ENCODE measurements around the gene SLC9A5. TPM values are rescaled to one million over a fixed set of nuclear protein-coding genes. Genes with fewer than 3 reads are reported as not detected.
A peak's percentile ranks its signal among the peaks of the same experiment; 100 is the strongest.

The SLC9A5 gene
- total RNA-seq, 1 experiment from 2014 or later = 10.3 TPM

DNA sequence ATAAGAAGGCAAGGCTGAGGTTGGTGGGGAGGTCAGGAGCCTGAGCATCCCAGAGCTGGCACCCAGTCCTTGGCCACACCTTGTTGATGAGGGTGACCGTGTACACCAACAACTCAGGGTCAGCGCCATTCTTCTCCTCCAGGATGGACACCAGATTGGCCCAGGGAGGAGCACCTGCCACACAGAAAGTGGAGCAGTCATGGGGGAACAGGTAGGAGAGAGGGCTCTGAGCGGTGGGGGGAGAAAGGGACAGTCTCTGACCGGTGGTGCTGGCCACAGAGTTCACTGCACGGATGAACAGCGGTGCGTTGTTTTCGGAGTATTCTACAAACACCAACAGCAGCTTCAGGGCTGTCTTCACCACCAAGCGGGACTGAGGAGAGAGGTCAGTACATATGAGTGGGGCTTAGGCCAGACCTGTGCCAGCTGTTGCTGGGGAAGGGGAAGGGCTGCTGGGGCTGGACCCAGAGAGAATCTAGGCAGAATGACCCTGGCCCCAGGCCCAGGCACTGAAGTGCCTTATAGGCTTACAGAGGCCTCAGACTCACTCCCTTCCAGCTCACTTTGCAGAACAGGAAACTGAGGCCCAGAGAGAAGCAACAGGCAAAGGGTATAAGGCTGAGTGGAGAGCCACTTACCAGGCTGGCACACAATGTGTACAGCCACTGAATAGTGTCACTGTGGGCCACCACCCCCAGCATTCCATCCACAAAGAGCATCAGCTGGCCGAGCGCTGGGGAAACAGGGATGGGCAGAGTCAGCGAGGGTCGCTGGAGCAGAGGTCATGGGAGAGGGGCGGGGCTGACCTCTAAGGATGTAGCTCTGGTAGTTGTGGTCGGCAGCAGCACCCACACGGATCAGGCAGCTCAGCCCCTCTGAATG lies 11.1 kb upstream of the SLC9A5 start:
- CTCF ChIA-PET = interaction anchor here (1.0 to 2.4 kb wide), 10 partner anchors 9 to 277 kb away, joined by 4 to 41 read pairs (median 10); partner anchors contain the start of genes CES3, ELMO3, FHOD1 and TMEM208
- TF ChIP-seq, protein P1, sequence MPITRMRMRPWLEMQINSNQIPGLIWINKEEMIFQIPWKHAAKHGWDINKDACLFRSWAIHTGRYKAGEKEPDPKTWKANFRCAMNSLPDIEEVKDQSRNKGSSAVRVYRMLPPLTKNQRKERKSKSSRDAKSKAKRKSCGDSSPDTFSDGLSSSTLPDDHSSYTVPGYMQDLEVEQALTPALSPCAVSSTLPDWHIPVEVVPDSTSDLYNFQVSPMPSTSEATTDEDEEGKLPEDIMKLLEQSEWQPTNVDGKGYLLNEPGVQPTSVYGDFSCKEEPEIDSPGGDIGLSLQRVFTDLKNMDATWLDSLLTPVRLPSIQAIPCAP (CRISPR knock-in tag; IDR thresholded peaks at IDR 0.05) = no peak
- TF ChIP-seq FOXP1 (CRISPR knock-in tag; IDR thresholded peaks at IDR 0.05; ENCODE audit: borderline replicate concordance) (no peak), GABPB1 (CRISPR knock-in tag; IDR thresholded peaks at IDR 0.05) (no peak), EMX1 (CRISPR knock-in tag; IDR thresholded peaks at IDR 0.05) (no peak), NFATC4 (CRISPR knock-in tag; IDR thresholded peaks at IDR 0.05) (no peak), AFF4 (CRISPR knock-in tag; IDR thresholded peaks at IDR 0.05; ENCODE audit: borderline replicate concordance) (no peak), ATF1 (CRISPR knock-in tag; IDR thresholded peaks at IDR 0.05) (no peak)
- TF ChIP-seq, protein P2, sequence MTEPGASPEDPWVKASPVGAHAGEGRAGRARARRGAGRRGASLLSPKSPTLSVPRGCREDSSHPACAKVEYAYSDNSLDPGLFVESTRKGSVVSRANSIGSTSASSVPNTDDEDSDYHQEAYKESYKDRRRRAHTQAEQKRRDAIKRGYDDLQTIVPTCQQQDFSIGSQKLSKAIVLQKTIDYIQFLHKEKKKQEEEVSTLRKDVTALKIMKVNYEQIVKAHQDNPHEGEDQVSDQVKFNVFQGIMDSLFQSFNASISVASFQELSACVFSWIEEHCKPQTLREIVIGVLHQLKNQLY (CRISPR knock-in tag; IDR thresholded peaks at IDR 0.05) = no peak
- no peak for ATAC-seq
- peaks cover 29% of the 10 kb centered on the region for H3K36me3 Mint-ChIP-seq
- H3K9me3 Mint-ChIP-seq = no peaks in the 10 kb centered on the region
- H3K27me3 Mint-ChIP-seq (ENCODE audit: low read depth) = no peaks in the 10 kb centered on the region
- no peak overlapping the region; the same call in 1 of the 2 replicates for H3K4me3 Mint-ChIP-seq
- no peak for DNase-seq (ENCODE audit: low spot score)
- POLR2A ChIA-PET = interaction anchor here (1.4 to 3.4 kb wide), 3 partner anchors 9 to 10 kb away, joined by 4 to 26 read pairs (median 25); partner anchors contain the start of genes FHOD1 and TMEM208
- H3K4me1 Mint-ChIP-seq = peaks cover 21% of the 10 kb centered on the region
- peak overlapping the region; percentile 78; the same call in 1 of the 2 replicates for H3K27ac Mint-ChIP-seq

DNA sequence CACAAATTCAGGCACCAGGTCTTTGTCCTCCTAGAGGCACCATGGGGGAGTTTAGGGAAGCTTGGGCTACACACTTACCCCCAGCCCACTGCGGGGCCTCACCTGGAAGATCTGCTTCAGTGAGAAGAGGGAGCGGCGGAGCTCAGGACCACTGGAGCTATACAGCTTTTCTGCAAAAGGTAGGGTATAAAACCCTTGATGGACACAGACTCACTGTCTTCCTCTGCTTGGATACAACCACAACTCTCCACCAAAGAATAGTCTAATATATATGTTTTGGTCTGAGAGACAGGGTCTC lies 10.6 kb upstream of the SLC9A5 start:
- H3K4me3 Mint-ChIP-seq = no peak overlapping the region
- peaks cover 22% of the 10 kb centered on the region for H3K4me1 Mint-ChIP-seq
- no peak overlapping the region for H3K27ac Mint-ChIP-seq
- no peak for ATAC-seq
- no peaks in the 10 kb centered on the region for H3K27me3 Mint-ChIP-seq (ENCODE audit: low read depth)
- ChIA-PET POLR2A (interaction anchor here (1.9 to 3.4 kb wide), 2 partner anchors 9 to 11 kb away, joined by 4 to 26 read pairs; partner anchors contain the start of genes FHOD1 and TMEM208), CTCF (interaction anchor here (1.4 to 1.6 kb wide), 2 partner anchors 8 to 86 kb away, joined by 4 to 10 read pairs; no protein-coding TSS in a partner anchor)
- DNase-seq (ENCODE audit: low spot score) = no peak
- H3K36me3 Mint-ChIP-seq = peaks cover 28% of the 10 kb centered on the region
- no peaks in the 10 kb centered on the region for H3K9me3 Mint-ChIP-seq
- TF ChIP-seq NFYB (CRISPR knock-in tag; conservative IDR thresholded peaks at IDR 0.05; ENCODE audit: low read depth) (no peak), AR (CRISPR knock-in tag; IDR thresholded peaks at IDR 0.05) (no peak), ZNF263 (CRISPR knock-in tag; IDR thresholded peaks at IDR 0.05; ENCODE audit: low read depth) (no peak), ZNF121 (CRISPR knock-in tag; IDR thresholded peaks at IDR 0.05) (no peak), TCF7 (CRISPR knock-in tag; IDR thresholded peaks at IDR 0.05; ENCODE audit: low read depth) (no peak), OVOL2 (CRISPR knock-in tag; IDR thresholded peaks at IDR 0.05; ENCODE audit: borderline replicate concordance) (no peak), ZNF219 (CRISPR knock-in tag; IDR thresholded peaks at IDR 0.05; ENCODE audit: borderline replicate concordance) (no peak), ZNF671 (CRISPR knock-in tag; IDR thresholded peaks at IDR 0.05) (no peak), ZSCAN18 (CRISPR knock-in tag; IDR thresholded peaks at IDR 0.05) (no peak), TP53 (CRISPR knock-in tag; IDR thresholded peaks at IDR 0.05) (no peak), GTF2I (CRISPR knock-in tag; conservative IDR thresholded peaks at IDR 0.05) (no peak), SMAD4 (CRISPR knock-in tag; IDR thresholded peaks at IDR 0.05) (no peak)
- TF ChIP-seq, protein P3, sequence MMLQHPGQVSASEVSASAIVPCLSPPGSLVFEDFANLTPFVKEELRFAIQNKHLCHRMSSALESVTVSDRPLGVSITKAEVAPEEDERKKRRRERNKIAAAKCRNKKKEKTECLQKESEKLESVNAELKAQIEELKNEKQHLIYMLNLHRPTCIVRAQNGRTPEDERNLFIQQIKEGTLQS (CRISPR knock-in tag; conservative IDR thresholded peaks at IDR 0.05) = no peak
- TF ChIP-seq, protein P4, sequence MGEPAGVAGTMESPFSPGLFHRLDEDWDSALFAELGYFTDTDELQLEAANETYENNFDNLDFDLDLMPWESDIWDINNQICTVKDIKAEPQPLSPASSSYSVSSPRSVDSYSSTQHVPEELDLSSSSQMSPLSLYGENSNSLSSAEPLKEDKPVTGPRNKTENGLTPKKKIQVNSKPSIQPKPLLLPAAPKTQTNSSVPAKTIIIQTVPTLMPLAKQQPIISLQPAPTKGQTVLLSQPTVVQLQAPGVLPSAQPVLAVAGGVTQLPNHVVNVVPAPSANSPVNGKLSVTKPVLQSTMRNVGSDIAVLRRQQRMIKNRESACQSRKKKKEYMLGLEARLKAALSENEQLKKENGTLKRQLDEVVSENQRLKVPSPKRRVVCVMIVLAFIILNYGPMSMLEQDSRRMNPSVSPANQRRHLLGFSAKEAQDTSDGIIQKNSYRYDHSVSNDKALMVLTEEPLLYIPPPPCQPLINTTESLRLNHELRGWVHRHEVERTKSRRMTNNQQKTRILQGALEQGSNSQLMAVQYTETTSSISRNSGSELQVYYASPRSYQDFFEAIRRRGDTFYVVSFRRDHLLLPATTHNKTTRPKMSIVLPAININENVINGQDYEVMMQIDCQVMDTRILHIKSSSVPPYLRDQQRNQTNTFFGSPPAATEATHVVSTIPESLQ (CRISPR knock-in tag; IDR thresholded peaks at IDR 0.05) = no peak

Data from WTC11 (cell line).